ENCODE results near the gene MRAS. TPM values are rescaled to one million over a fixed set of nuclear protein-coding genes. Genes with fewer than 3 reads are reported as not detected.

The MRAS gene
- total and polyA plus RNA-seq, 4 donors = 12.6 to 28.7 (median 22.3) TPM

DNA sequence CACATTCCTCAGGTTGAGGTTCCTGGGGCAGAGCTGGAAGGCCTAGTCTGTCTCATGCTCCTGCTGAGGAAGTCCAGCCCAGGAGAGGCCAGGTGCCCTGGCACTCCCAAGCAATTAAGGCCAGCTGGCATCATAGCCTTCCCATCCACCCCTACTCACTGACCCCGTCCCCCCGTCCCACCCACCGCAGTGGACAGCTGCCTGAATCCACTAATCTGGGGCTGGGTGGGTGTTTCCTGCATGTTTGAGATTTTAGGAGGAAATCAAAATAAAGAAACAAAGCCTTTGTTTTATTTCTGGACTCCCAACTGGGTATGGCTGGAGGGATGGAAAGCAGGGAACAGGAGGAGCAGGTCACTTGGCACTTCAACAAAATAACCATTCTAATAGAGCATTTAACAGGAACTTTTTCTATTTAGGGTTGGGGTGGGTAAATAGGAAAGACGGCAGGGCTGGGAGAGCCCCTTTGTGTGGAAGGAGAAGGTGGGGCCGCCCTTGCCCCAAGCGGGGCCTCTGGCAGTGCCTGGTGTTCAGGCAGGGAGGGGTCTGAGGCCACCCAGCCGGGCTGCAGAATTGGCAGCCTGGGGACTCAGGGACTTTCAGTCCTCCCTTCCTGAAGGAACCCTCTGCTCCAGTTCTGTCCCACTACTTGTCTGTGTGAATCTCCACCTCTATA is 8.5 kb downstream of the MRAS start:
- Histone ChIP-seq H3K27me3 (ENCODE audit: control insufficient read depth in 3 of 3, insufficient read depth in 3 of 3, low read length in 2 of 3) (no peaks in the 10 kb centered on the region), H3K4me1 (ENCODE audit: control insufficient read depth in 5 of 5, insufficient read depth in 5 of 5, low read length in 5 of 5) (peaks cover 0 to 11% (median 0%) of the 10 kb centered on the region in 5 donors), H3K4me3 (no peak overlapping the region), H3K9ac (ENCODE audit: insufficient read depth in 1 of 2, low read length in 2 of 2) (no peak overlapping the region), H3K9me3 (ENCODE audit: control insufficient read depth in 4 of 4, insufficient read depth in 3 of 4, low read length in 3 of 4) (no peaks in the 10 kb centered on the region), H3K27ac (ENCODE audit: low read depth in 1 of 2, low read length in 1 of 2) (no peak overlapping the region), H3K36me3 (ENCODE audit: control insufficient read depth in 4 of 4, insufficient read depth in 4 of 4, low read length in 4 of 4) (peaks cover 0 to 1% (median 0%) of the 10 kb centered on the region in 4 donors)
- TF ChIP-seq, protein P1, sequence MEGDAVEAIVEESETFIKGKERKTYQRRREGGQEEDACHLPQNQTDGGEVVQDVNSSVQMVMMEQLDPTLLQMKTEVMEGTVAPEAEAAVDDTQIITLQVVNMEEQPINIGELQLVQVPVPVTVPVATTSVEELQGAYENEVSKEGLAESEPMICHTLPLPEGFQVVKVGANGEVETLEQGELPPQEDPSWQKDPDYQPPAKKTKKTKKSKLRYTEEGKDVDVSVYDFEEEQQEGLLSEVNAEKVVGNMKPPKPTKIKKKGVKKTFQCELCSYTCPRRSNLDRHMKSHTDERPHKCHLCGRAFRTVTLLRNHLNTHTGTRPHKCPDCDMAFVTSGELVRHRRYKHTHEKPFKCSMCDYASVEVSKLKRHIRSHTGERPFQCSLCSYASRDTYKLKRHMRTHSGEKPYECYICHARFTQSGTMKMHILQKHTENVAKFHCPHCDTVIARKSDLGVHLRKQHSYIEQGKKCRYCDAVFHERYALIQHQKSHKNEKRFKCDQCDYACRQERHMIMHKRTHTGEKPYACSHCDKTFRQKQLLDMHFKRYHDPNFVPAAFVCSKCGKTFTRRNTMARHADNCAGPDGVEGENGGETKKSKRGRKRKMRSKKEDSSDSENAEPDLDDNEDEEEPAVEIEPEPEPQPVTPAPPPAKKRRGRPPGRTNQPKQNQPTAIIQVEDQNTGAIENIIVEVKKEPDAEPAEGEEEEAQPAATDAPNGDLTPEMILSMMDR (IDR thresholded peaks at IDR 0.05; ENCODE audit: control extremely low read depth, extremely low read depth) = no peak
- DNase-seq (no peak), ATAC-seq (ENCODE audit: insufficient read depth, low FRiP score) (no peak)
- WGBS, 2 donors = 67 to 72% methylated on average over 7 of the region's 7 CpGs

DNA sequence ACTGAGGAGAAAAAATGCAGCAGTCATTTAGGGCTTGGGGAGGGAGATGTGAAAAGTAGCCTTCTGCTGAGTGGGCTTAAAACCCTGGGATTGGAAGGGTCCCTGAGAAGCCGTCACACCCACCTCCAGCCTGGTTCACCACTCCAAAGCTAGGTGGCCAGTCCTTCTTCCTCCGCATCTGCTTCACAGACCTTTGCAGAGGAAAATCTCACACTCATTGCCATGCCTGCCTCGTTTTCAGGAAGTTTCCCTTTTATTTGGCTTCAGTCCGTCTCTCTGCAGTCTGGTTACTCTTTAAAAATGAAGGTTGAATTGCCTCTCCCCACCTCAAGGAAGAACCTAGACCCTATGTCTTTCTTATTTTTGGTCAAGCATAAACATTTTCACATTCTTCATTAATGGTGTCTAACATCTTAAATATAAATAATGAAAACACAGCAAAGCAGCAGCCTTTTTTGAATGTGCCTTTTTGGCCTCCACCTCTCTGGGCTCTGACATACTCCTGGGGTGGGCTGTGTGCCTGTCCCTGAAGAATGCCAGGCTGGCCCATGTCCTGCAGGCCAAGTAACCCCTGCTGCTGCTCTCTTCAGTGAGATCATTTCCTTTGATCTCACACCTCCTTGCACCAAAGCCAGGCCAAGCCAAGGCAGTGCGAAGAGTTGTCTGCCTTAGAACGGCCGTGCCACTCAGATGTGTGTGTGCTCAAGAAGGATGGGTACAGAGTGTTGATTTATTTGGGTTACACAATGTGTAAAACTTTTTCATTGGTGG is 11.0 kb downstream of the MRAS start:
- Histone ChIP-seq H3K36me3 (ENCODE audit: control insufficient read depth in 4 of 4, insufficient read depth in 4 of 4, low read length in 4 of 4) (peaks cover 0 to 1% (median 0%) of the 10 kb centered on the region in 4 donors), H3K4me1 (ENCODE audit: control insufficient read depth in 5 of 5, insufficient read depth in 5 of 5, low read length in 5 of 5) (peaks cover 0 to 9% (median 0%) of the 10 kb centered on the region in 5 donors), H3K4me3 (no peak overlapping the region), H3K9me3 (ENCODE audit: control insufficient read depth in 4 of 4, insufficient read depth in 3 of 4, low read length in 3 of 4) (no peaks in the 10 kb centered on the region), H3K27ac (ENCODE audit: low read depth in 1 of 2, low read length in 1 of 2) (peak overlapping the region in 1 of 2 donors; percentile 10), H3K9ac (ENCODE audit: insufficient read depth in 1 of 2, low read length in 2 of 2) (no peak overlapping the region), H3K27me3 (ENCODE audit: control insufficient read depth in 3 of 3, insufficient read depth in 3 of 3, low read length in 2 of 3) (no peaks in the 10 kb centered on the region)
- ATAC-seq (ENCODE audit: insufficient read depth, low FRiP score) (no peak), DNase-seq (no peak)
- TF ChIP-seq, protein P1 (IDR thresholded peaks at IDR 0.05; ENCODE audit: control extremely low read depth, extremely low read depth) = no peak
- 71 to 77% methylated on average over 7 of the region's 7 CpGs for WGBS, 2 donors

DNA sequence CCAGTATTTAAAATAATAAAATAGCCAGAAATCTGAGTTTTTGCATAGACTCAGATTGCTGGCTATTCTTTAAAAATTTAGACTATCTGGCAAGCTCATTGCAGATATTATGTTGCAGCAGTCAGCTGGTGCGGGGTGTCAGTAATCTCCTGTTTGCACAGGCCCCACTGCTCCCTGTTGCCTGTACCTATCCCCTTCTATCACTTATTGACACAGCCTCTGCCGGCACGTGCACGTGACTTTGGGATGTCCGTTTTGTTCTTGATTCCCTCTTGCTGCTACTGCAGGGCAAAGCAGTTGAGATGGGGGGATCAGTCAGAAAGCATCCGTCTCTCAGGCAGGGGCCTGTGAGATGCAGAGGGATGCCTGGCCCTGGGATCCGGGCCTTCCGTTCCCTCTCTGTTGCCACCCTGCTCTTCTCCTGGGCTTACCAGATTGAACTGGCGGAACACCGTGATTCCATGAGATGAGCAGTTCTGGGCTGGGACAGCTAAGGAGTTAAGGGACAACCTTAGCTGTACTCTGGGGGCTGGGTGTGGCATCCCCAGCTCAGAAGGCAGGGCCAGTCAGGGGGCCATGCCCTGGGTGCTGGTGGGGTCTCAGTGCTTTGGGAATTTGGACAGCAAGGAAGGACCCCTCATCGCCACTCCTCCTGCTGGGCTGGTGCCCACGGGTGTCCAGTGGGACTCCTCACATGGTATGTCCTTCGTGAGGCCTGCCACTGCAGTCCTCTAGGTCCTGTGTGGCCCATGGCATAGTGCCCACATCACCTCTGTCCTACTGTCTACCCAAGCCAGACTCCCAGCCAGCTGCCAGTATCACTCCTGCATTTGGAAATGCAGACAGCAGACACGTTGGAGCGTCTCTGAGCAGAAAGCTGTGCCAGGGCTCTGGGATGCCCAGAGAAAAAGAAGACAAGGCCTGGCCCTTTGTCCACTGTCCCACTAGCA is 11.8 kb downstream of the MRAS start:
- H3K4me3 ChIP-seq = no peak overlapping the region
- ATAC-seq (ENCODE audit: insufficient read depth, low FRiP score) (no peak), DNase-seq (no peak)
- peaks cover 0 to 9% (median 0%) of the 10 kb centered on the region in 5 donors for H3K4me1 ChIP-seq (ENCODE audit: control insufficient read depth in 5 of 5, insufficient read depth in 5 of 5, low read length in 5 of 5)
- H3K9ac ChIP-seq (ENCODE audit: insufficient read depth in 1 of 2, low read length in 2 of 2) = no peak overlapping the region
- H3K27me3 ChIP-seq (ENCODE audit: control insufficient read depth in 3 of 3, insufficient read depth in 3 of 3, low read length in 2 of 3) = no peaks in the 10 kb centered on the region
- TF ChIP-seq, protein P1 (IDR thresholded peaks at IDR 0.05; ENCODE audit: control extremely low read depth, extremely low read depth) = no peak
- no peaks in the 10 kb centered on the region for H3K9me3 ChIP-seq (ENCODE audit: control insufficient read depth in 4 of 4, insufficient read depth in 3 of 4, low read length in 3 of 4)
- H3K27ac ChIP-seq (ENCODE audit: low read depth in 1 of 2, low read length in 1 of 2) = peak overlapping the region in 1 of 2 donors; percentile 68
- peaks cover 0 to under 1% (median 0%) of the 10 kb centered on the region in 4 donors for H3K36me3 ChIP-seq (ENCODE audit: control insufficient read depth in 4 of 4, insufficient read depth in 4 of 4, low read length in 4 of 4)
- WGBS, 2 donors = 95 to 97% methylated on average over 15 of the region's 15 CpGs
